ENCODE results near the gene TMEM30B.

DNA sequence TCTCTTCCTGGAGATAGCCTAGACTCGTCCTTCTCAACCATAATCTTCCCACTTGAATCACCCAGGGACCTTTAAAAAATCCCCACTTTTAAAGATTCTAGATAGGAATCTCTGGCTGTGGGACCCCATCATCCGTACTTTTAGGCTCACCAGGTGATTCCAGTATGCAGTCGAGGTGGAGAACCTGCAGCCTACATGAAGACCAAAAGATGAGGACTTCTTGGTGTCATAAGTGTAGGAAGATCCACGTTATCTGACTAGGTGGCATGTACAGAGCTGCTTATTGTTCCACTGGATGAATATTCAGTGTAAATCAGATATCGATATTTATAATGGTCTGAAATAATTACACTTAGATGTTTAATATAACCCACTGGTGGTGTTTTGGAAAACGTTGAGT is 42.8 kb upstream of the TMEM30B start:
- no peak for TF ChIP-seq TARDBP (IDR thresholded peaks at IDR 0.05)
- no peak for TF ChIP-seq PKNOX1 (IDR thresholded peaks at IDR 0.05)
